Fibroblast of the aortic adventitia (primary cell): ENCODE results near the gene ATP10A. TPM values are rescaled to one million over a fixed set of nuclear protein-coding genes. Genes with fewer than 3 reads are reported as not detected.

Experiments
- DNase-seq: peaks from one replicate; pipeline ENCODE4 v3.0.0-alpha.2; 2010; ENCODE audit warnings: low read depth
- H3K4me3 ChIP-seq: 2 replicates; pipeline ENCODE4 v1.5.1; 2011; ENCODE audit warnings: low read depth, mild to moderate bottlenecking, control low read depth, low read length, moderate library complexity
- CTCF ChIP-seq: IDR thresholded peaks from 2 replicates; pipeline ENCODE4 v1.5.1; 2011; ENCODE audit warnings: mild to moderate bottlenecking, low read length, control low read depth, inconsistent platforms; ENCODE audit not compliant: insufficient read depth
- total RNA-seq: library from RNA; depleted of rRNA; stranded (reverse); fragments of >200 nt; gene quantifications from 2 replicates; pipeline ENCODE4 v1.2.3, GENCODE V29; 2012; ENCODE audit warnings: low replicate concordance

The ATP10A gene, protein sequence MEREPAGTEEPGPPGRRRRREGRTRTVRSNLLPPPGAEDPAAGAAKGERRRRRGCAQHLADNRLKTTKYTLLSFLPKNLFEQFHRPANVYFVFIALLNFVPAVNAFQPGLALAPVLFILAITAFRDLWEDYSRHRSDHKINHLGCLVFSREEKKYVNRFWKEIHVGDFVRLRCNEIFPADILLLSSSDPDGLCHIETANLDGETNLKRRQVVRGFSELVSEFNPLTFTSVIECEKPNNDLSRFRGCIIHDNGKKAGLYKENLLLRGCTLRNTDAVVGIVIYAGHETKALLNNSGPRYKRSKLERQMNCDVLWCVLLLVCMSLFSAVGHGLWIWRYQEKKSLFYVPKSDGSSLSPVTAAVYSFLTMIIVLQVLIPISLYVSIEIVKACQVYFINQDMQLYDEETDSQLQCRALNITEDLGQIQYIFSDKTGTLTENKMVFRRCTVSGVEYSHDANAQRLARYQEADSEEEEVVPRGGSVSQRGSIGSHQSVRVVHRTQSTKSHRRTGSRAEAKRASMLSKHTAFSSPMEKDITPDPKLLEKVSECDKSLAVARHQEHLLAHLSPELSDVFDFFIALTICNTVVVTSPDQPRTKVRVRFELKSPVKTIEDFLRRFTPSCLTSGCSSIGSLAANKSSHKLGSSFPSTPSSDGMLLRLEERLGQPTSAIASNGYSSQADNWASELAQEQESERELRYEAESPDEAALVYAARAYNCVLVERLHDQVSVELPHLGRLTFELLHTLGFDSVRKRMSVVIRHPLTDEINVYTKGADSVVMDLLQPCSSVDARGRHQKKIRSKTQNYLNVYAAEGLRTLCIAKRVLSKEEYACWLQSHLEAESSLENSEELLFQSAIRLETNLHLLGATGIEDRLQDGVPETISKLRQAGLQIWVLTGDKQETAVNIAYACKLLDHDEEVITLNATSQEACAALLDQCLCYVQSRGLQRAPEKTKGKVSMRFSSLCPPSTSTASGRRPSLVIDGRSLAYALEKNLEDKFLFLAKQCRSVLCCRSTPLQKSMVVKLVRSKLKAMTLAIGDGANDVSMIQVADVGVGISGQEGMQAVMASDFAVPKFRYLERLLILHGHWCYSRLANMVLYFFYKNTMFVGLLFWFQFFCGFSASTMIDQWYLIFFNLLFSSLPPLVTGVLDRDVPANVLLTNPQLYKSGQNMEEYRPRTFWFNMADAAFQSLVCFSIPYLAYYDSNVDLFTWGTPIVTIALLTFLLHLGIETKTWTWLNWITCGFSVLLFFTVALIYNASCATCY (N-terminal part only)
- total RNA-seq, result 4.4 and 5.8 TPM in 2 replicates

GRCh38 chr15:25863111-25863967 lies at the start of gene ATP10A:
TSS of gene ATP10A (minus strand) at chr15:25863327. CDS start at chr15:25863096, 231 bp downstream.
- peak within 1 kb of the TSS; percentile 75 for H3K4me3 ChIP-seq
- DNase-seq, result peak; percentile 74
- no peak for TF ChIP-seq CTCF

- no peak for TF ChIP-seq CTCF
- DNase-seq, result no peak
- H3K4me3 ChIP-seq, result no peak overlapping the region
These were observed 48.9 kb upstream of the ATP10A start for GRCh38 chr15:25912035-25912434.

- no peak for DNase-seq
- H3K4me3 ChIP-seq, result no peak overlapping the region
- no peak for TF ChIP-seq CTCF
These were observed 47.7 kb upstream of the ATP10A start for GRCh38 chr15:25910832-25911231.

DNA sequence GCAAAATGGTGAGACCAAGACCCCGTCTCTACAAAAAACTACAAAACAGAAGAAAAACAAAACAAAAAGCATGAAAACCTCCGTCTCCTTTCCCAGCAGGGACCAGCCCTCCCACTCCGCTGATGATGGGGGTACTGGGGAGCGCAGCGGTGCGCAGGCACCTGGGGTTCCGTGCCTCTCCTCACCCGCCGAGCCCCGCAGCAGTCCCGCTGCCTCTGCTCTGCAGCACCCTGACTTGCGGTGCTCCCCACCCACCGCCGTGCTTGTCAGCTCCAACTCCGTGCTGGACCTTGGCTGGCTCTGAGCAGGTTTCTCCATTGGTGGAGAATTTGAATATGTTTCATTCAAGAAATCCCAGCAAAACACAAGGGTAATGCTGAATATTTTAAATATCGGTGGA lies 46.7 kb upstream of the ATP10A start:
- H3K4me3 ChIP-seq, result no peak overlapping the region
- TF ChIP-seq CTCF, result no peak
- DNase-seq, result no peak

DNA sequence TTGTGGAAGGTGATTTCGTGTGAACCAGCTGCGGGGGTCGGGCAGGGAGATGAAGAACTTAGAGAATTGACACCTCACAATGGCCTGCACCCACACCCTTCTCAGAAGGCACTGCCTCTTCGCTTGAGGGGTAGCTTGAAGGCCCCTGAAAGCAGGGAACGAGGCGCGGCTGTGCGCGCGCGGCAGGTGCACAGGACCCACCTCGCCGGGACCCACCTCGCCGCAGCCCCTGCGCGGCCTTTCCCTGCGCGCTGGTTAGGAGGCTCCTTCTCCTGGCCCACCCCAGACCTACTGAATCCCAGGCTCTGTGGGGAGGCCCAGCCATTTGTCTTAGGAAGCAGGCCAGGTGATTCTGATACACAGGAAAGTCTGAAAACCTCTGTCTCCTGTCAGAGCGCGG lies 46.2 kb upstream of the ATP10A start:
- DNase-seq, result no peak
- no peak overlapping the region for H3K4me3 ChIP-seq
- no peak for TF ChIP-seq CTCF
